ENCODE measurements around the gene SERINC1. TPM values are rescaled to one million over a fixed set of nuclear protein-coding genes. Genes with fewer than 3 reads are reported as not detected.
A peak's percentile ranks its signal among the peaks of the same experiment; 100 is the strongest.

SERINC1 gene
- polyA plus RNA-seq, 4 donors: 35.3 to 164 (median 71.6) TPM

GRCh38 chr6:122400121-122400450, 71.5 kb downstream of the SERINC1 start:
- DNase-seq (no peak), FAIRE-seq (no peak)
- Histone ChIP-seq H3K4me3 (ENCODE audit: low read depth in 1 of 3, low read length in 3 of 3) (peak overlapping the region; percentile 76 to 91 (median 87)), H3K9me3 (ENCODE audit: control insufficient read depth in 2 of 2, insufficient read depth in 1 of 2, low read depth in 1 of 2, low read length in 1 of 2) (no peaks in the 10 kb centered on the region), H3K27ac (ENCODE audit: low read depth in 1 of 3, low read length in 2 of 3) (peak overlapping the region in 1 of 3 donors; percentile 87), H3K4me1 (ENCODE audit: control insufficient read depth in 3 of 3, insufficient read depth in 2 of 3, low read depth in 1 of 3, low read length in 2 of 3) (peaks cover 0 to 7% (median 7%) of the 10 kb centered on the region in 3 donors), H3K36me3 (ENCODE audit: control insufficient read depth in 3 of 3, insufficient read depth in 2 of 3, low read depth in 1 of 3, low read length in 3 of 3) (no peaks in the 10 kb centered on the region), H3K27me3 (ENCODE audit: control insufficient read depth in 3 of 3, insufficient read depth in 3 of 3, low read length in 3 of 3) (no peaks in the 10 kb centered on the region)
- WGBS, 3 donors: 0 to 1% (median 0%) methylated on average over 20 of the region's 20 CpGs

GRCh38 chr6:122399348-122400120, 72.1 kb downstream of the SERINC1 start, which contains the start of gene HSF2:
HSF2 (plus strand) TSS chr6:122399652; CDS start chr6:122399738, 86 bp downstream.
- no peak for FAIRE-seq

GRCh38 chr6:122399055-122399347, 72.6 kb downstream of the SERINC1 start:
- Histone ChIP-seq H3K4me1 (ENCODE audit: control insufficient read depth in 3 of 3, insufficient read depth in 2 of 3, low read depth in 1 of 3, low read length in 2 of 3) (peaks cover 0 to 7% (median 7%) of the 10 kb centered on the region in 3 donors), H3K4me3 (ENCODE audit: low read depth in 1 of 3, low read length in 3 of 3) (peak overlapping the region in 2 of 3 donors; percentile 27 to 31), H3K27ac (ENCODE audit: low read depth in 1 of 3, low read length in 2 of 3) (peak overlapping the region in 2 of 3 donors; percentile 67 to 90), H3K27me3 (ENCODE audit: control insufficient read depth in 3 of 3, insufficient read depth in 3 of 3, low read length in 3 of 3) (no peaks in the 10 kb centered on the region), H3K9me3 (ENCODE audit: control insufficient read depth in 2 of 2, insufficient read depth in 1 of 2, low read depth in 1 of 2, low read length in 1 of 2) (no peaks in the 10 kb centered on the region), H3K36me3 (ENCODE audit: control insufficient read depth in 3 of 3, insufficient read depth in 2 of 3, low read depth in 1 of 3, low read length in 3 of 3) (no peaks in the 10 kb centered on the region)
- WGBS, 3 donors: 0% methylated on average over 2 of the region's 2 CpGs
- FAIRE-seq (no peak), DNase-seq (no peak)

More at GRCh38 chr6:122399348-122400120, 72.1 kb downstream of the SERINC1 start, which contains the start of gene HSF2:
- H3K9me3 ChIP-seq (ENCODE audit: control insufficient read depth in 2 of 2, insufficient read depth in 1 of 2, low read depth in 1 of 2, low read length in 1 of 2): no peaks in the 10 kb centered on the region
- WGBS, 3 donors: 0 to 1% (median 0%) methylated on average over 74 to 82 of the region's 82 CpGs
- peaks cover 0 to 7% (median 7%) of the 10 kb centered on the region in 3 donors for H3K4me1 ChIP-seq (ENCODE audit: control insufficient read depth in 3 of 3, insufficient read depth in 2 of 3, low read depth in 1 of 3, low read length in 2 of 3)
- H3K4me3 ChIP-seq (ENCODE audit: low read depth in 1 of 3, low read length in 3 of 3): peak within 1 kb of the TSS; percentile 76 to 91 (median 87)
- peak; percentile 98 for DNase-seq
- no peaks in the 10 kb centered on the region for H3K27me3 ChIP-seq (ENCODE audit: control insufficient read depth in 3 of 3, insufficient read depth in 3 of 3, low read length in 3 of 3)
- H3K27ac ChIP-seq (ENCODE audit: low read depth in 1 of 3, low read length in 2 of 3): peak within 1 kb of the TSS in 2 of 3 donors; percentile 85 to 90
- H3K36me3 ChIP-seq (ENCODE audit: control insufficient read depth in 3 of 3, insufficient read depth in 2 of 3, low read depth in 1 of 3, low read length in 3 of 3): no peaks in the 10 kb centered on the region

GRCh38 chr6:122394016-122394415, 77.6 kb downstream of the SERINC1 start:
- DNase-seq (no peak), FAIRE-seq (no peak)
- H3K9me3 ChIP-seq (ENCODE audit: control insufficient read depth in 2 of 2, insufficient read depth in 1 of 2, low read depth in 1 of 2, low read length in 1 of 2): no peaks in the 10 kb centered on the region
- no peaks in the 10 kb centered on the region for H3K36me3 ChIP-seq (ENCODE audit: control insufficient read depth in 3 of 3, insufficient read depth in 2 of 3, low read depth in 1 of 3, low read length in 3 of 3)
- no peaks in the 10 kb centered on the region for H3K4me1 ChIP-seq (ENCODE audit: control insufficient read depth in 3 of 3, insufficient read depth in 2 of 3, low read depth in 1 of 3, low read length in 2 of 3)
- no peaks in the 10 kb centered on the region for H3K27me3 ChIP-seq (ENCODE audit: control insufficient read depth in 3 of 3, insufficient read depth in 3 of 3, low read length in 3 of 3)
- H3K4me3 ChIP-seq (ENCODE audit: low read depth in 1 of 3, low read length in 3 of 3): no peak overlapping the region
- H3K27ac ChIP-seq (ENCODE audit: low read depth in 1 of 3, low read length in 2 of 3): no peak overlapping the region
- 77 to 94% (median 91%) methylated on average over 5 of the region's 5 CpGs for WGBS, 3 donors

- no peak overlapping the region for H3K27ac ChIP-seq (ENCODE audit: low read depth in 1 of 3, low read length in 2 of 3)
- no peaks in the 10 kb centered on the region for H3K27me3 ChIP-seq (ENCODE audit: control insufficient read depth in 3 of 3, insufficient read depth in 3 of 3, low read length in 3 of 3)
- H3K36me3 ChIP-seq (ENCODE audit: control insufficient read depth in 3 of 3, insufficient read depth in 2 of 3, low read depth in 1 of 3, low read length in 3 of 3): no peaks in the 10 kb centered on the region
- 69 to 80% (median 79%) methylated on average over 8 of the region's 8 CpGs for WGBS, 3 donors
- FAIRE-seq (no peak), DNase-seq (no peak)
- no peak overlapping the region for H3K4me3 ChIP-seq (ENCODE audit: low read depth in 1 of 3, low read length in 3 of 3)
- H3K9me3 ChIP-seq (ENCODE audit: control insufficient read depth in 2 of 2, insufficient read depth in 1 of 2, low read depth in 1 of 2, low read length in 1 of 2): no peaks in the 10 kb centered on the region
- H3K4me1 ChIP-seq (ENCODE audit: control insufficient read depth in 3 of 3, insufficient read depth in 2 of 3, low read depth in 1 of 3, low read length in 2 of 3): no peaks in the 10 kb centered on the region
These were observed 78.2 kb downstream of the SERINC1 start for GRCh38 chr6:122393351-122393896.

Other genes with a start within 250 kb of the SERINC1 start
- gene HSF2, start 72.2 kb downstream of the SERINC1 start, polyA plus RNA-seq: 10 to 100 TPM in 1 of 4 donors, 1 to 10 TPM in 3; 5.4 to 12.2 (median 6.5) TPM
- 10 to 100 TPM in 3 of 4 donors, 1 to 10 TPM in 1; 6.5 to 80.5 (median 54.9) TPM for gene PKIB, start 138.6 kb upstream of the SERINC1 start, polyA plus RNA-seq